RWPE1 (cell line): Measurements from ENCODE around the gene ATP2A3.

ENCODE experiments used
- CTCF ChIA-PET: fragments of 350-600 bp; sonication (Branson Sonifier 250); formaldehyde crosslinking; extraction: SDS; loops from one replicate; lab custom pipeline; 2021; lab: Yijun Ruan, JAX
- POLR2A ChIA-PET: fragments of 400-600 bp; formaldehyde crosslinking; extraction: SDS; loops from one replicate; lab custom pipeline; 2020; ENCODE audit warnings: antibody characterized with exemption; ENCODE audit not compliant: low non-redundant PET; lab: Yijun Ruan, JAX
- DNase-seq: peaks from one replicate; pipeline ENCODE4 v3.0.0; 2012; ENCODE audit warnings: low spot score
- H3K27ac ChIP-seq: fragments of 450-650 bp; 2 replicates; pipeline ENCODE4 v1.5.1; 2017
- CTCF ChIP-seq: fragments of 450-650 bp; conservative IDR thresholded peaks from 2 replicates; pipeline ENCODE4 v1.5.1; 2017; ENCODE audit warnings: low read depth, mild to moderate bottlenecking

Gene ATP2A3

GRCh38 chr17:3907483-3908216 lies 56.6 kb downstream of the ATP2A3 start:
- CTCF ChIA-PET: interaction anchor here (0.5 to 1.7 kb wide), 10 partner anchors 12 to 1456 kb away, joined by 3 to 6 read pairs (median 4); partner anchors contain the start of gene HASPIN
- no peak for DNase-seq
- no peak overlapping the region for H3K27ac ChIP-seq
- no peak for TF ChIP-seq CTCF
- POLR2A ChIA-PET: no interaction called here

DNA sequence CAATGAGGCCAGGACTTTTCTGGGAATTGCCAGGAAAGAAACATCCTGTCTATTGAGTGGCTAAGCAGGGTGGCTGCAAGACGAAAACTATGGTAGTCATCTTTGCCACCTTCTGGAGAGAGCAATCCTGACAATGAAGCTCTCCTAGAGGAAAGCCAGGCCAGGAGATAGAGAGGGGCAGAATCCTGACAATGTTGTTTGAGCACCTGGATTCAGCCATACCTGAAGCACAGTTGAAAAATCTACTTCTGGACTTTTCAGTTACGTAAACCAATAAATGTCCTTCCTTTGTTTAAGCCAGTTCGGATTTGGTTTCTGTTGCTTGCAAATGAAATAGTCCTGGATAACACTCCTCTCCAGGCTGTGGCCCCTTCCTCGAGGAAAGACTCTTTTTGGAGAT lies 57.4 kb downstream of the ATP2A3 start:
- ChIA-PET CTCF (interaction anchor here (0.5 to 1.7 kb wide), 6 partner anchors 12 to 1457 kb away, joined by 3 to 6 read pairs (median 4); partner anchors contain the start of gene HASPIN), POLR2A (no interaction called here)
- no peak overlapping the region for H3K27ac ChIP-seq
- TF ChIP-seq CTCF: no peak
- no peak for DNase-seq

- ChIA-PET CTCF (interaction anchor here (1.2 to 3.7 kb wide), 2 partner anchors 9 to 61 kb away, joined by 9 to 23 read pairs; no protein-coding TSS in a partner anchor), POLR2A (no interaction called here)
- DNase-seq: no peak
- no peak overlapping the region for H3K27ac ChIP-seq
- TF ChIP-seq CTCF: no peak
Measured at GRCh38 chr17:3905017-3905520, 59.2 kb downstream of the ATP2A3 start.

- ChIA-PET CTCF (interaction anchor here (0.6 to 3.7 kb wide), 2 partner anchors 9 to 30 kb away, joined by 3 to 23 read pairs; no protein-coding TSS in a partner anchor), POLR2A (no interaction called here)
- no peak overlapping the region for H3K27ac ChIP-seq
- no peak for TF ChIP-seq CTCF
- no peak for DNase-seq
Measured at GRCh38 chr17:3904501-3904900, 59.7 kb downstream of the ATP2A3 start.

GRCh38 chr17:3903881-3904290 lies 60.4 kb downstream of the ATP2A3 start:
- CTCF ChIA-PET: interaction anchor here (0.5 to 3.7 kb wide), 3 partner anchors 10 to 212 kb away, joined by 3 to 23 read pairs (median 4); no protein-coding TSS in a partner anchor
- DNase-seq: no peak
- POLR2A ChIA-PET: no interaction called here
- no peak overlapping the region for H3K27ac ChIP-seq
- no peak for TF ChIP-seq CTCF

DNA sequence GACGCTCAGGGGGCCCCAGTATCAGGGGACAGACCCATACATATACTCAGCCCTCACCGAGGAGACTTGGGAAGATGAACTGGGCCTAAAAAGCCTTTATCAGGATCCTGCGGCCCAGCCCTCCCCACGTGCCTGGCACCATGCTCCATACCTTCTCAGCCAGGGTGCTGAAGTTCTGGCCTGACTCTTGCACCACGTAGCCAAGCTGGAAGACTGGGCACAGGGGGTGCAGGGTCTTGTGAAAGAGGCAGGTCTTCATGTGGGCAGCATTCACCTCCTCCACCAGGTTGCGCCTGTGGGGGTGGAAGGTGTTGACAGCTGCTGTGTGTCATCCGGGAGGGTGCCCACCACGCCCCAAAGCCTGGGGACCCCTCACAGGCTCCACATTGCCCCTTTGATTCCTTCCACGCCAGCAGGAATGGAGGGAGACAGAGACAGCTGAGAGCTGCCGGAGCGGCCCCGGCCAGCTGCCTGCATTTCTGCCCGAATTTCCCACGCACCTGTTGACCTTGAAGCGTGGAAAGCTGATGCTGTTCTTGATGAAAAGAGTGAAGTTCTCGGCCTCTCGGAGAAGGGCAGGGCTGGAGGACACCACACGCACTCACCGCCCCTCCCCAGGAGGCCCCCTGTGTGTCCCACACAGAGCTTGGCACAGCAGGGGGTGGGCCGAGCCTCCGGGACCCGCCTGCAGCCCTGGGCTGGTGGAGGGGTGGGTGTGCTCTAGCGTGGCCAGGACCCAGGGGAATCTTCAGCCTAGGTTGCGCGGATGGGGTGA lies 61.0 kb downstream of the ATP2A3 start:
- no peak for TF ChIP-seq CTCF
- H3K27ac ChIP-seq: no peak overlapping the region
- no peak for DNase-seq
- ChIA-PET POLR2A (no interaction called here), CTCF (interaction anchor here (0.5 to 3.7 kb wide), 2 partner anchors 11 to 213 kb away, joined by 4 to 23 read pairs; no protein-coding TSS in a partner anchor)
